ENCODE data around the gene PAF1.

Gene PAF1

DNA sequence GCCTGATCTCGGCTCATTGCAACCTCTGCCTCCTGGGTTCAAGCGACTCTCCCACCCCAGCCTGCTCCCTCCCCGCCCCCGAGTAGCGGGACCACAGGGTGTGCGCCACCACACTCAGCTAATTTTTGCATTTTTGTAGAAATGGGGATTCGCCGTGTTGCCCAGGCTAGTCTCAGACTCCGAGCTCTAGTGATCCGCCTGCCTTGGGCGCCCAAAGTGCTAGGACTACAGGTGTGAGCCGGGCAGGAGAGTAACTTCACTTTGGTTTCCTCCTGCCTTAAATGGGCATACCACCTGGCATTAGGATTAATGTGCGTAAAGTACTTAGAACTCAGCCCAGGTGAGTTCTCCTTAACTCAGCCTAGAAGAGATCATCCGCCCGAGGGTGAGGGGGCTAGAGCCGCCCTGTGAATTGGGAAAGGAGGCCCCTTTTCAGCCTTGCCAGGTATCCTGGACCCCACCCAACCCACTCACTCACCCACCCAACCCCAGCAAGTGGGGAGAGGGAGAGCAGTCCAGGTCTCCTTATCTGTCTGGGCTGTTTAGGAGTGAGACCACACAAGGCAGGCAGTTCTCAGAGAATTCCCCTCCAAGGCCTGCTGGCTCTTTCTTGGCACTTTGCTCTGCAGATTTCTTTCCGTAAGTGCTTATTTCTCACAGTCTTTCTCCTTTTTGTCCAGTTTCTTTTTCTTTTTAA, 14.5 kb upstream of the PAF1 start:
- no peak for DNase-seq

DNA sequence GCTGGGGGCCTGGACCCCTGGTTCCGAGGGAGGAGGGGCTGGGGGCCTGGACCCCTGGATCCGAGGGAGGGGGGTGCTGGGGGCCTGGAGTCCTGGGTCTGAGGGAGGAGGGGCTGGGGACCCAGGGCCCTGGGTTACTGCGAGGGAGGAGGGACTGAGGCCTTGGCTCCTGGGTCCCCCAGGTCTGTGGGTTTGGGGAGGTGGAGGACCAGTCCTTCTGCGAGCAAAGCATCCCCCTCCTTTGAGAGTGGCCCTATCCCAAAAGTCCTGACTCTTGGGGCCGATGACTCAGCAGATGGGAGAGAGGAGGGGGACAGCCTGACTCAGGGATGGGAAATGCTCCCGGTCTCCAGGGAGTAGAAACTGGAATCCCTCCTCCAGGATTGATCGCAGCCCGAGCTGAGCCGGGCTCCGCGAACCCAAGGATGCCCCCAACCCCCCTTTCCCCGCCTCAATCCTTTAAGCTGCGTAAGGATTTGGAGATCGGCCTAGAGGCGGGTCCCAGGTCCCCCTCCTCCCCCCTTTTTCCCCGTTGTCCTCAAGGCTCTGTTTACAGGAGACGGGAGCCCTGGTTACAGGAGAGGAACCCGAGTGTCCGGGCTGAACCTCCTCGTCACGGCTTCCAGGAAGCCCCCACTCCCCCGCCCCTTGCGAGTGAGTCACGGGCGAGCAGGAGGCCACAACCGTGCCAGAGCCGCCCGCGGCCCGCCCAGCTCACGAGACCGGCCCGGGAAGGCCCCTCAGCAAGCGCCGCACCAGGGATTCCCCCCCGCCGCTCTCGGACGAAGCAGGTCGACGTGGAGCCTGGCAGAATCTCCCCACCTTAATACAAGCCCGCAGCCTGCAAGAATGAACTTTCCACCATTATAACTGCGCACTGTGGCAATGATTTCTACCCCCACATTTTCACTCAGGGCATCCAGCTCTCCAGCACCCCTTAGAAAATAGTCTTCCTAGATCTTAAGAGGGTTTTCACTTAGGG, 12.7 kb upstream of the PAF1 start:
- peak; percentile 48 for DNase-seq

DNA sequence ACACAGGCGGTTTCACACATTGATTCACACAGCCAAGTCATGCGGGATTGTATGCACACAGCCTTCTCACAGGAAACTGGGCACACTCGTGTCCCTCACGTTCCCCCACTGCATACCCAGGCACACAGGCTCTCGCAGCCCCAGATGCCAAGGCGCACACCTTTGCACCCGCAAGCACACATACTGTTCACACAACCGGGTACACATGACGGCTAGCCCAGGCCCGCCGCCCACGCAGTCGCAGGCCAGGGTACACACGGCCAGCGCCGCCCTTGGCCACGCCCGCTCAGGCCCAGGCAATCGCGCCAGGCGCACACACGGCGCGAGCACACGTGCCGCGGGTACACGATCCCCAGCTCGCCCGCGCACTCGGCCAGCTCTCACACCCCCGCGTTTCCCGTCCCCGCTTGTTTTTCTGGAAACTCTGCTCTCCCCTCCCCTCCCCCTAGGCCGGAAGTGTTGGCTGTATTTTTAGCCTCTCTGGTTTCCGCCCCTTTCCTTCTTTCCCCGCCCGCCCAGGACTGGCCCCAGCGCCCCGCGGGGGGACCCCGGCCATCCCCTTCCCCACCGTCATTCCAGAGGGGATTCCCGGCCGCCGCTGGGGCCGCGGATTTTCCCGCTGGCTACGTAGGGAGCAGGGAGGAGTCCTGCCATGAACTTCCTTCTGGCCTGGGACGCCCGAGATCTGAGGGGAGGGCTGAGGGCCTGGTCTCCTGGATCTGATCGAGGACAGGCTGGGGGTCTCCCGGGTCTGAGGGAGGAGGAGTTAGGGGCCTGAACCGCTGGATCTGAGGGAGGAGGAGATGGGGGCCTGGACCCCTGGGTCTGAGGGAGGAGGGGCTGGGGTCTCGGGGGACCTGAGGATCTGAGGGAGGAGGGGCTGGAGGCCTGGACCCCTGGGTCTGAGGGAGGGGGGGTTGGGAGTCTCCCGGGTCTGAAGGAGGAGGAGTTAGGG, 11.7 kb upstream of the PAF1 start:
- peak; percentile 69 for DNase-seq

DNA sequence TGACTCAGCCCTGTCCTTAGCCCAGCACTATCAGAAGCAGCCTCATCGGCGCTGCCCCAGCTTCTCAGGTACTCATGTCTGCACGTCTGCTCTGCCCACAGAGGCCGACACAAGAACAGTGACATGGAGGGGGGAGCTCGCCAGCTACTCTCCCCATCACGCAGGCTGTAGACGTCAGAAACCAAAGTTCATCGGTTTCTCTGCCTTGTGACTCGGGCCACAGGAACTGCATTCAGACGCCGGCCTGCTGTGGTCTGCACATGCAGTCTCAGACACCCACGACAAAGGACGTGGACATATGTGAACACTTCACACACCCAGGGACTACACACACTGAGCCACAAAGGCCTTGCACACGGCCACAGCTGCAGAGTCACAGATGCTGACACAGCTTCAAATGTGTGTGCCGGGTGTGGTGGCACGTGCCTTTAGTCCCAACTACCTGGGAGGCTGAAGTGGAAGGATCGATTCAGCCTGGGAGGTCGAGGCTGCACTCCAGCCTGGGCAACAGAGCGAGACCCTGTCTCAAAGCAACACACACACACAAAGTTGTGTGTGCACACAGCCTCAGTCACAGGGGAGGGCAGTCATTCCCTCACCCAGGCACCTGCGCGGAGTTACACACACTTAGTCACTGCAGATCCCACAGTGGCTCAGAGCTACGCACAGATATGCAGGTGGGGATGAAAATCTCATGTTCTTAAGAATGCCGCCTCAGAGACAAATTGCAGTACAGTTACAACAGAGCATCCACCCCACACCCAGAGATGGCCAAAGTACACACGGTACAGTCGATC, 10.8 kb upstream of the PAF1 start:
- DNase-seq, result no peak

DNA sequence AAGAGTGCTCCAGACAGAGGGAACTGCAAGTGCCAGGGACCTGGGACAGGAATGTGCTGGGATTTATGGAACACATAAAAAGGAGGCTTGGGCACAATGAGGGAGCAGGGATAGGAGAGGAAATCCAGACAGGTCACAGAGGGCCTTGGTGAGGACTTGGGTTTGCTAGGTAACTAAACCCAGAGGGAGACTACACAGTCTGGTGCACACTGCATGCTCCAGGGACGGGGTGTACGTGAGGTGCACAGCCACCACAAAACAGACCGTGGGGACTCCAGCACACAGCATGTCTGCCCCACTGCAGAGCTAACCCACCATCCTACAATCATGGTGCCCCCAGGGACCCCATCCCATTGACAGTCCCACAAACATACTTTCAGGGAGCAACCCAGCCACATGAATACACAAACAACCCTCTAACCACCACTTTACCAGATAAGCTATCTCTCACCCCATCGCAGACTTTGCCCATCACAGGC, 10.2 kb upstream of the PAF1 start:
- DNase-seq, result no peak

DNA sequence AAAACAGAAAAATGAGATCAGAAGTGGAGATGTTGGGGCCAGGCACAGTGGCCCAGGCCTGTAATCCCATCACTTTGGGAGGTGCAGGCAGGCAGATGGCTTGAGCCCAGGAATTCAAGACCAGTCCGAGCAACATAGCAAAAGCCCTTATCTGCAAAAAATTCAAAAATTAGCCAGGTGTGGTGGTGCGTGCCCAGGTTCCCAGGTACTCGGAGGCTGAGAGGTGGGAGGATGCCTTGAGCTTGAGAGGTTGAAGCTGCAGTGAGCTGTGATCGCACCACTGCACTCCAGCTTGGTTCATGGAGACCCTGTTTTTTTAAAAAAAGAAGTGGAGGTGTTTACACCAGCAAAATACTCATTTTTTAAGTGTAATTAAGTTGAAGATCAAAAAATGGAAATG, 9.2 kb upstream of the PAF1 start:
- no peak for DNase-seq

DNA sequence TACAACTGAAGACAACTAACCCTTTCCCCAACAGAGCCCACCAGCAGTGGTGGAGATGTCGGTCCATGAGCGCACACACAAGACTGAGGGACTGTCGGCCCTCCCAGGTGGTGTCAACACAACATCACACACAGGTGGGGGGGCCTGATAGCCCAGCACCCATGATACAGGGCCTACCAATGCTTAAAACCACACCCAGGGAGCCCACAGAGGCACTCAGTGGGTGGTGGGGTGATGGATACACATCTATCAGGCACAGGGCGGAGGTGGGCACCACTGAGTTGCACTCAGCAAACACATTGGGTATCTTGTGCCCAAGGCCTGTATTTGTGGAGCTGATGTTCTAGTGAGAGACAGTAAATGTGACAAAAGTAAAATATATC, 8.8 kb upstream of the PAF1 start:
- no peak for DNase-seq

DNA sequence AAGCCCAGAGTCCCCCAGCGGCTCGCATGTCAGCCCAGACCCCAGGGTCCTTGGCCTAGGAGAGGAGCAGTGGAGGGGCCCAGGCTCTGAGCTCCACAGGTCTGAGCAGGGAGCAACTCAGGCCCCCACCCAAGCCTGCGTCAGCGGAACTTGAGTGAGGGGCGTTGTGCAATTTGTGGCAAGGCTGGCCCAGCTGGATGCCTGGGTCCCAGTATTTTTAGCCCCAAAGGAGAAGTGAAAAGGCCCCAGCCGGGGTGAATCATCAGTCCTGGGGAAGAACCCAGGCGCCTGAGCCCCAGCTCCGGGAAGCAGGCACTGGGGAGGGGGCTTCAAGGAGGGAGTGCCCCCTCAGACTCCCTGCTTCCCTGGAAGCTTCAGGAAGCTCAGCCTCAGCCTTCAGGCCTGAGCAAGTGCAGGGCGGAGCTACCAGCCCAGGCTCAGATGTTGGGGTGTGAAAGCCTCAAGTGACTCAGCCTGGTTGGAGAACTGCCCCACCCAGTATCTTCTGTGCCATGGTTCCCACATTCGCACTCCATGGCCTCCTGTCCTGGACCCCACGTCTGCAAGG, 7.5 kb upstream of the PAF1 start:
- DNase-seq, result no peak

DNA sequence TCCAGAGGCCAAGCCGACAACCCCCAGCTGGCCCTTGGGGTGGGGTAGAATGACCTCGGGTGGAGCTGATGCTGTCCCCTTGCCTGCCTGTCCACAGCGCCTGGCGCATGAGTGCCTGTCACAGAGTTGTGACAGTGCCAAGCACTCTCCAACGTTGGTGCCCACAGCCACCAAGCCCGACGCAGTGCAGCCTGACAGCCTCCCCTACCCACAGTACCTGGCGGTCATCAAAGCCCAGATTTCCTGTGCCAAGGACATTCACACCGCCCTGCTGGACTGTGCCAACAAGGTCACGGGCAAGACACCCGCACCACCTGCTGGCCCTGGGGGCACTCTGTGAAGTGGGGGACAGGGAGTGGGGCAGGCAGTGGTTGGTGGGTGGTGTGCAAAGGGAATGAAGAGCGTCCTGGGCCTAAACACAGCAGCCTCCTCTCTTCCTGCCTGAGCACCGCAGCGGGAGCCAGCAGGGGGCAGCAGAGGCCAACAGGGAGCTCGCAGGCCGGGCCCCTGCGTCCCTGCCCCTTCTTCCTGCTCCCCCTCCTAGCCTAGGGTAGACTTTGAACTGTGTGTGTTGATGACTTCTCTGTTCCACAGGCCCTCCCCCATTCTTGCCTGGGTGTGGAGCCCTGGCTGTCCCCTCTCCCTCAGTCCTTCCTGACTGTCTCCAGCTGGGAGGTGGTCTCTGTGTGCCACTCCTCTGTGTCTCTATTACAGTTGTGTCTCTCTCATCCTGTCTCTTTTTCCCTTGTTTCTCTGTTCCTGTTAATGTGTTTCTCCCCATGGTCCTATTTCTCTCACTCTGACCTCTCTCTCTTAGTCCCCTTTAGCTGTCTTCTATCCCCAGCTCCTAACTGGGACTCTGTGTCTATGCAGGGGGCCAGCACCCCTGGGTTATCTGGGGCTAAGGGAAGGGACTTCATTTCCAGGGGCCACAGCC, 6.7 kb upstream of the PAF1 start:
- peak; percentile 66 for DNase-seq

DNA sequence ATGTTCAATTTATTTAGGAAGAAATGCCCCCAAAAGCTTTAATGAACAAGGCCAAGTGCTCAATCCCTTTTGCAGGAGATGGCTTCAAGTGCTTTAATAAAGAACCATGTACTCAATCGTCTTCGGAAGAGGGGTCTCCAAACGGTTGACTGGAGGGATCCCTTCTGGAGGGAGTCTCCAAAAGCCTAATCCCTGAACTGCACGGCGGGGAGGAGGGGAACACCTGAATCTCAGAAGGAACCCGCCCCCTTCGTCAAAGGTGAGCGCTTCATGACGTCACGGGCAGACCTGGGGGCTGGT, 505 bp downstream of the PAF1 start:
- no peak for DNase-seq

DNA sequence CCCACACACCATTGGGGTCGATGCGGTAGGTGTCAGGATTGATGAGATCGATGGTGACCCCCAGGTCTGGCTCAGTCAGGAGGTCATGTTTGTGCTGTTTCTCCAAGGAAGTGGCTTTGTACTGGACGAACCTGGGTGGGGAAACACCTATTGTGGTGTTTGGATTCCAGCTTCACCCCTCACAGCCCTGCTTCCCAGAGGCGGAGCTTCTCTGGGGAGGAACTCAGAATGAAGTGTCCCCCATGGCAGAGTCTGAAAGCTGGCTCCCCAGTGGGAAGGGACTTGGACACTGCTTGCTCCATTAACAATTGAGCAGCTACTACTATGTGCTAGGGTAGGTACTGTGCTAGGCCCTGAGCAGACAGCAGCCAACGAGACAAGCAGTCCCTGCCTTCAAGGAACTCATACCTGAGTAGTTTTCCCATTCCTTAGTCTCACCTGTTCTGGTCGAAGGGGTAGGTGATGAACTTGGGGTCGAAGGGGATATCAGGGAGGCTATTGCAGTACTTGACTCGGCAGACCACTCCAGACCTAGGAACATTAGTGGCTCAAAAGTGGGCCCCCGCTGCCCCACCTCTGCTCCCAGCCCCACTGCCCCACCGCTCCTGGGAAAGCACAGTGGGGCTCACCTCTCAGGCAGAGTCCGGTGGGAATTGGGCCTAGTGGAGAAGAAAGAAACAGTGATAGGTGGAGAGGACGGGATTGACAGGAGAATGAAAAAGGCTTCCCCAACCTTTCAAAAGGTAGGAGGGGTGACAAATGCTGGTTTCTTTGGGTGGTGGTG, 1.1 kb downstream of the PAF1 start:
- DNase-seq, result no peak

DNA sequence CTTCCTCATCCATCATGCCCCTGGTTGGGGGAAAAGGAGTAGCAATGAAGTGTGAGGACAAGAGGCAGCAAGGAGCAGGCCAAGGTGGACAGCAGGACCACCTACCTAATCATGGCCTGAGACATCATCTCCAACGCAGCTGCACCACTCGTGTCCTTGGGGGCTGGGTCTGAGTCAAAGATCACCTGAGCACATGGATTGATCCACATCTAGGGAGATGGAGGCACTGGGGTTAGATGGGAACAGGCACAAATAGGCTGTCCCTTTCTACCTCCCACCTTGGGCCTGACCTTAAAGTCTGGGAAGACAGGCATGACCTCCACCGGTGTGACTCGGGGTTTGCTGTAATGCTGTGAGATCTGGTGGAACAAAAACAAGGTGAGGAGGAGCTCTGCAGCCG, 2.2 kb downstream of the PAF1 start:
- no peak for DNase-seq

DNA sequence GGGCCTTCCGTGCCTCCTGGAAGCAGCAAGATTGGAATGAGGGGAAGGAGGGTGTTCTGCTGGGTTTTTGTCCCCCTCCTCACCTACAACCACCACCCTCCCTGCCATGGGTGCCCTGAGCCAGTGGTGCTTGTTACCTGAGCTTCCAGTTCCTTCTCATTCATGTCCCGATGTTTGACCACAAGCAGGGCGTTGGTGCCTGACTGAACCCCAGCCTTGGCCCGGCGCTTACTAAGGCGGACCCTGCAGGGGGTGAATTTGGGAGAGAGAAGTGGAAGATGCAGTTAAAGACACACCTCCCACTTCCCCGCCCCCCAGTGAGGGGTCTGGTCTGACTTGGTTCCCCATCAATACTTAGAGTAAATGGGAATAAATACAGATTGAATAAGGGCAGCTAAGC, 4.3 kb downstream of the PAF1 start:
- no peak for DNase-seq

DNA sequence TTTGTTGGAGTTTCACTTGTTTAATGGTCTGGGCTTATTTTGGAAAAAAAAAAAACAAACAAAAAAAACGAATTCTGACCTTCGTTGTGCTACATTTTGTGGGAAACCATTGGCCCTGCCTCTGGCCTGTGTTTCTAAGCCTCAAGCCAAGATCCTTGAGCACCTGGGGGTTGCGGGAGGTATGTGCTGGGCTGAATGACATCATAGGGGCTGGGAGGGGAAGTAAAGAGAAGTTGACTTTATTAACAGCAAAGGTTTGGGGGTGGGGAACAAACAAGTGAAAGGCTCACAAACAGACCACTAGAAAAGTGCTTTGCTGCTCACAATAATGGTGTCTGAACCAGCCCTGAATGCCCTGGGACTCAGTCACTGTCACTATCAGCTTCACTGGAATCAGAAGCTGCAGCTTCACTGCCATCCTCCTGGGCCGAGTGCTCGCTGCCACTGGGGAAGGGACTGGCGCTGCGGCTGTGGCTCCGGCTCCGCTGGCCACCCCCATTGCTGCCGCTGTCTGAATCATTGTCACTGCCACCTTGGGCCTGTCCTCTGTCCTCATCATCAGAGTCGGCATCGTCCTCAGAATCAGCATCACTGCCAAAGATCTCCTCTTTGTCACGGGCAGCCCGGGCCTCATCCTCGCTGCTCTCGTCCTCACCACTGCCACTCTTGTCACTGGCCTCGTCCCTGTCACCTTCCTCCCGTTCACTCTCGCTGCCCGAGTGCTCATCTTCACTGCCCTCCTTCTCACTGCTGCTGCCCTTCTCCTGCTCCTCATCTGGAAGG, 5.1 kb downstream of the PAF1 start:
- DNase-seq, result no peak

DNA sequence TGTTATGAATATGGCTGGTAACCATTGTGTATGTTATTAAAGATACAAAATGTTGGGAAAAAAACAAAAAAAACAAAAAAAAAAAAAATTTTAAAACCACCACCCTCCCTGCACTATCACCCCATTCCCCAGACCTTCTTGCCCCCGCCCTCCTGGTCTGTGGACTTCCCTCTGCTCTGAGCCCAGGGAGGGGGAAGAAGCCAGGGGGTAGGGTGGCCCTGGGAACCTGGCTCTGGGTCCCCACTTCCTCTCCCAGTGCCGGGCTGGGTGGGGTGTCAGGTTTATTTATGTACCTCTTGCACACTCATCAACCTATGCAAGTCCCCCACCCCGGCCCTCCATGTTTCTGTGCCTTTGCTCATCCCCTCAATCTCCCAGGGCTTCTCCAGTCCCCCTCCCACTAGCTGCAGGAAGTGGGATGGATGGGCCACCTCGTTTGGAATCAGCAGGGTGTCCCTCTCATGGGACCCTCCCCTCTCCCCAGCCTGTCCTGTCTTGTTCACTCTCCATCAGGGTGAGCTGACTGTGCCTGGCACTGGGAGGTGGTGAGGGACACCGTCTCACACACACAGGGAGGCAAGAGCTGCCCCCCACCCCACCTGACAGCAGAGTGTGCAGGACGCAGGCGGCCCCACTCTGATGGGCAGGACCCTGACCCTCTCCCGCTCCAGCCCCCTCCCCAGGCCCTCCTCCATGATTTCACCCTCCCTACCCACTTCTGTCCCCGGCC, 5.9 kb downstream of the PAF1 start:
- DNase-seq, result no peak

DNA sequence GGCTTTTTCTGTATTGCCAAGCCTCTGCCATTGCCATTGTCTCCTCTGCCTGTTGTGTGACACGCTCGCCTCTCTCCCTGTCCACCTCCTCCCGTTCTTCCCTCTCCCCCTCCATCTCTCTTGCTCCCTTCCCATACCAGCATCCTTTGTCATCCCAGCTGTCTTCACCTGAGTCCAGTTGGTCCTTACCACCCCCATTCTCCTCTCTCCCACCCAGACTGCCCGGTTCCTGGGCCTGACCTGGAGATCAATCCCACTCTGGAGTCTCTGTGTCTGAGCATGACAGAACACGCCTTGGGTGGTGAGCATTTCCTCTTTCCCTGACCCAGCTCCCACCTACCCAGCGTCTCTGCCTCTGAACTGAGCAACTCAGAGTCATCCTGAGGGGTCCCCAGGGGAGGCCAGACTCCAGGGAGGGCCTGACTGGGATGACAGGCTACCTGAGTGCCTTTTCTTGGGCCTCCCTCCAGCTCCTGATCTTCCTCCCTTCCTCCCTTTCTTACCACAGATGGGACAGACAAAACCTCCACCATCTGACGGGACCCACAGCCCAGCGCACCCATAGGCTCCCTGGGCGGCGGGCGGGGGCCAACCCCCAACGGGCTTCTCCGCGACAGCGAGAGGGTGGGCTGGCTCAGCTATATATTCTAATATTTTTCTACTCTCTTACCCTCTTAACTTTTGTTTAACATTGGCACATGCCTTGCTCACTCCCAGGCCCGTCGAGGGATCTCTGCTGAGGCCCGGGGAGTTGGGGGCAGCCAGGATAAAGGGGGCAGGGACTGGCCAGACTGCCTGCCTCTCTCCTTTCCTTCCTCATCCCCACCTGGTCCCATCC, 7.7 kb downstream of the PAF1 start:
- DNase-seq, result no peak

DNA sequence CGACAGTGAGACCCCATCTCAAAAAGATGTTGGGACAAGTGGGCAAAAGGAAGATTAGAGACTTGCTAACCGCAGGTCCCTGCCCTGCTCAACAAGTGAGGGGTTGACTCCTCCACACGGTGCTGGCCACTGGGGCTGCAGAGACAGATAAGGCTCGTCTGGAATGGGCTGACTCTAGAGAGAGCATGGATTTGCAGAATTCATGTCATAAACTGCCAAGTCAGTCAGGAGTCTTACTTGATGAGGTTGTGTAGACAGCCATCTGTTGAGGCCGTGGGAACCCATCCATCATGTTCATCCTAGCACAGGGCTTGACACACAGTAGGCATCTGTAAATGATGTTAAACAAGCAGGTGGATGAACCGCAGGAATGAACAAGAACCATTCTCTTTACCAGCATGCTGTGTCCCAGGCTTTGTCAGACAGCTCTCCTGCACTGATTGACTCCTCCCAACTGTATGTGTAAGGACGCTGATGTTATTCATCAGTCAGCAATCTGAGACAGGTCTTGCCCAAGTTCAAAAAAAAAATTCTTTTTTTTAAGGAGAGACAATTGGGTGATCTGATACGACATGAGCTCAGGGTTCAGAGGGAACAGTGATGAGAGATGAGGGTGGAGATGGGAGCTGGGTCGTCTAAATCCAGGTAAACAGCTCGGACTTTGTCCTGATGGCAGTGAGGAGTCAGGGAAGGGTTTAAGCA, 8.8 kb downstream of the PAF1 start:
- no peak for DNase-seq
